Right lobe of liver (tissue), 4 donors: ENCODE measurements around the gene AGAP3.

ENCODE experiments used
- POLR2A ChIP-seq: fragments of 450-650 bp; IDR thresholded peaks from one replicate; pipeline ENCODE4 v1.6.1; 2017; ENCODE audit warnings: antibody characterized with exemption, mild to moderate bottlenecking
- TF ChIP-seq, protein P1 (sequence below), 4 donors: fragments of 200-600 bp in 3 of 4; fragments of 450-650 bp in 1 of 4; IDR thresholded peaks; one replicate each; pipeline versions ENCODE4 v1.5.1 to v1.8.0; 2016 to 2022; ENCODE audit warnings: antibody characterized with exemption in 4 of 4, mild to moderate bottlenecking in 2 of 4
- donor health status: DM: no; HTN: no; CAD: no.
- donor health status: DM: no; HTN: no; CAD: no.
- donor health status: DM: no; HTN: yes; CAD: no.

DNA sequence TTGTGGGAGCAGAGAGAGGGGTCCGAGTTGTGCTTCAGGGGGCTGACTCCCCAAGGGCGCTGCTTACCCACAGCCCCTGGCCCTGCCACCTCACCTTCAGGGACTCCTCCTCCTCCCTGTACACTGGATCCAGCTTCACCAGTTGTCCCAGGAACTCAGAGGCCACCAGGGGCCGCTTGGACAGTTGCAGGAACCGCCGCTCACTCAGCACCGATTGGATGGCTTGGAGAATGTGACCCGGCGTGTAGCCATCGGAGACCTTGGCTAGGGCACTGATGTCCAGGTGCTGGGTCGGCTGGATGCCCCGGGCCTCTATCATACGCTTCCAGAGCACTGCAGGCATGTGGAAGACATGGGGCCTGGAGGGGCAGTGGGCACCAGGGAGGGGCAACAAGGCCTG is 105.3 kb downstream of the AGAP3 start:
- TF ChIP-seq, protein P1, sequence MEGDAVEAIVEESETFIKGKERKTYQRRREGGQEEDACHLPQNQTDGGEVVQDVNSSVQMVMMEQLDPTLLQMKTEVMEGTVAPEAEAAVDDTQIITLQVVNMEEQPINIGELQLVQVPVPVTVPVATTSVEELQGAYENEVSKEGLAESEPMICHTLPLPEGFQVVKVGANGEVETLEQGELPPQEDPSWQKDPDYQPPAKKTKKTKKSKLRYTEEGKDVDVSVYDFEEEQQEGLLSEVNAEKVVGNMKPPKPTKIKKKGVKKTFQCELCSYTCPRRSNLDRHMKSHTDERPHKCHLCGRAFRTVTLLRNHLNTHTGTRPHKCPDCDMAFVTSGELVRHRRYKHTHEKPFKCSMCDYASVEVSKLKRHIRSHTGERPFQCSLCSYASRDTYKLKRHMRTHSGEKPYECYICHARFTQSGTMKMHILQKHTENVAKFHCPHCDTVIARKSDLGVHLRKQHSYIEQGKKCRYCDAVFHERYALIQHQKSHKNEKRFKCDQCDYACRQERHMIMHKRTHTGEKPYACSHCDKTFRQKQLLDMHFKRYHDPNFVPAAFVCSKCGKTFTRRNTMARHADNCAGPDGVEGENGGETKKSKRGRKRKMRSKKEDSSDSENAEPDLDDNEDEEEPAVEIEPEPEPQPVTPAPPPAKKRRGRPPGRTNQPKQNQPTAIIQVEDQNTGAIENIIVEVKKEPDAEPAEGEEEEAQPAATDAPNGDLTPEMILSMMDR (IDR thresholded peaks at IDR 0.05), result no peak
- no peak for TF ChIP-seq POLR2A
